Peyer's patch (tissue), 4 donors: ENCODE measurements around the gene TERT.

Experiments used
- POLR2A ChIP-seq, 2 donors: fragments of 450-650 bp; IDR thresholded peaks; one replicate each; pipeline ENCODE4 v1.5.1; 2017; ENCODE audit warnings: antibody characterized with exemption in 2 of 2, mild to moderate bottlenecking in 2 of 2, moderate library complexity in 2 of 2
- TF ChIP-seq, protein P1 (sequence below), 6 experiments: fragments of 450-650 bp in 4 of 6; fragments of 200-600 bp in 2 of 6; sonication (generic) in 1 of 6; IDR thresholded peaks; one replicate each; pipeline ENCODE4 v1.5.1; 2017 to 2019; ENCODE audit warnings: antibody characterized with exemption in 6 of 6, mild to moderate bottlenecking in 3 of 6, moderate library complexity in 1 of 6

DNA sequence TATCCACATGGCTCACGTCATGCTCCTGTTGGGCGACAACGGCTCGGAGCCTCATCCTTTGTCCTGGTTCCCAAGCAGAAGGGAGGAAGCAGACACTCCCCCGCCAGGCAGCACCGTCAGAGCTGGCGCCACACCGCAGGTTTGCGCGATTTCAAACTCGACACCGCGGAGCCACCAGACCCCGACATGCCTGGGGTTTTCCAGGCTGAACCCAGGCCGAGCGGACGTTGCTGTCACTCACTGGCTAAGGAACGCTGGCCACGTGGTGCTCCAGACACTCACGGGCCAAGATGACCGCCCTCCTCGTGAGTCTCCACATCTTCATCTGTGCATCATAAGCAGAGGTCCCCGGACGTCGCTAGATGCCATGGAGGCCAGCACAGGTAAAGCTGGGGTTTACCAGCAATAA, 9.0 kb downstream of the TERT start:
- TF ChIP-seq, protein P1, sequence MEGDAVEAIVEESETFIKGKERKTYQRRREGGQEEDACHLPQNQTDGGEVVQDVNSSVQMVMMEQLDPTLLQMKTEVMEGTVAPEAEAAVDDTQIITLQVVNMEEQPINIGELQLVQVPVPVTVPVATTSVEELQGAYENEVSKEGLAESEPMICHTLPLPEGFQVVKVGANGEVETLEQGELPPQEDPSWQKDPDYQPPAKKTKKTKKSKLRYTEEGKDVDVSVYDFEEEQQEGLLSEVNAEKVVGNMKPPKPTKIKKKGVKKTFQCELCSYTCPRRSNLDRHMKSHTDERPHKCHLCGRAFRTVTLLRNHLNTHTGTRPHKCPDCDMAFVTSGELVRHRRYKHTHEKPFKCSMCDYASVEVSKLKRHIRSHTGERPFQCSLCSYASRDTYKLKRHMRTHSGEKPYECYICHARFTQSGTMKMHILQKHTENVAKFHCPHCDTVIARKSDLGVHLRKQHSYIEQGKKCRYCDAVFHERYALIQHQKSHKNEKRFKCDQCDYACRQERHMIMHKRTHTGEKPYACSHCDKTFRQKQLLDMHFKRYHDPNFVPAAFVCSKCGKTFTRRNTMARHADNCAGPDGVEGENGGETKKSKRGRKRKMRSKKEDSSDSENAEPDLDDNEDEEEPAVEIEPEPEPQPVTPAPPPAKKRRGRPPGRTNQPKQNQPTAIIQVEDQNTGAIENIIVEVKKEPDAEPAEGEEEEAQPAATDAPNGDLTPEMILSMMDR (IDR thresholded peaks at IDR 0.05), result no peak
- TF ChIP-seq POLR2A (IDR thresholded peaks at IDR 0.05), result no peak
